ENCODE results near the gene MOB2. TPM values are rescaled to one million over a fixed set of nuclear protein-coding genes. Genes with fewer than 3 reads are reported as not detected.

MOB2 gene
- total RNA-seq, 1 donor from 2014 or later, result 15.0 TPM

DNA sequence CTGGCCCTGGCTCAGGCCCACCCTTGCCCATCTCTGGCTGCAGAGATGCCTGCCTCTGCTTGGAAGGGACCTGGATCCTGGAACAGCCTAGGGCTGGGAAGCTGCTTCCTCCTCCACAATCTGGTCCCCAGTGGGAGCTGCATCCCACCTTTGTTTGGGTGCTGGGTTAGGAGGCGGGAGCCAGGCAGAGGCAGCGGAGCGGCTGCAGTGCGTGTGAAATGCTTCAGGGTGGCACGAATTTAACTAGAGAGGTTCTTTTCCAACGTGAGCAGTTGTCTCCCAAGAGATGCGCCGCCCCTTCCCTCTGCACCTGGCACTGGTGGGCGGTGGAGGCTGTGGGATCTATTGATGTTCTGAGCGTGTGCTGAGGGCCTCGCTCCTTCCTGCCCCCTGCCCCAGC, 65.3 kb downstream of the MOB2 start:
- no peak for DNase-seq (ENCODE audit: low read depth)

DNA sequence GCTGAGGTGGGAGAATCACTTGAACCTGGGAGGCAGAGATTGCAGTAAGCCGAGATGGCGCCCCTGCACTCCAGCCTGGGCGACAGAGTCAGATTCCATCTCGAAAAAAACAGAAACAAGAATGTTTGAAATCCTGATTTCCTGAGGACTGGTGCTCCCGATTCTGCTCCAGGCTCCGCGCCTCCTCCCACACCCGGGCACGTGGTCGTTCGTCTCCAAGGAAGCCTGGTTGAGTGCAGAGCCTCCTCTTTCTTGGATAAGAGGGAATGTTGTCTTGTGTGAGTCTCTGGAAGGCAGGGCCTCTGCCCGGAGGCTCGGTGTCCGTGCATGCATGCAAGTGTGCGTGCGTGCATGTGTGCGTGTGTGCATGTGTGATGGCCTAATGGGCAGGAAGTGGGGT, 66.8 kb downstream of the MOB2 start:
- no peak for DNase-seq (ENCODE audit: low read depth)

Other genes with a start within 250 kb of the MOB2 start
- gene TOLLIP, start 177.1 kb downstream of the MOB2 start, total RNA-seq, result 38.9 and 41.6 TPM in 2 replicates
- 0.21 and 0.70 TPM in 2 replicates for gene BRSK2, start 96.8 kb downstream of the MOB2 start, total RNA-seq
- gene DUSP8, start 85.5 kb upstream of the MOB2 start, total RNA-seq, result 0.29 and 1.2 TPM in 2 replicates
- not detected in 2 replicates for gene KRTAP5-1, start 98.5 kb upstream of the MOB2 start, total RNA-seq
- gene KRTAP5-2, start 111.5 kb upstream of the MOB2 start, total RNA-seq, result not detected in 2 replicates
- gene KRTAP5-3, start 121.7 kb upstream of the MOB2 start, total RNA-seq, result not detected in 2 replicates
- gene KRTAP5-4, start 135.4 kb upstream of the MOB2 start, total RNA-seq, result not detected in 2 replicates
- not detected in 2 replicates for gene KRTAP5-5, start 143.0 kb upstream of the MOB2 start, total RNA-seq
- not detected in 2 replicates for gene KRTAP5-6, start 210.4 kb upstream of the MOB2 start, total RNA-seq

Data from myocyte (in vitro differentiated cells).